Stimulated activated CD8-positive, alpha-beta memory T cell treated with anti-CD3 and anti-CD28 coated beads, Interleukin-15, amount 100 ng/mL, for 24 hours (primary cell): ENCODE data around the gene IPMK.

Experiments
- DNase-seq: peaks from one replicate; pipeline ENCODE4 v3.0.0-alpha.2; 2020; ENCODE audit warnings: low read depth

The IPMK gene

DNA sequence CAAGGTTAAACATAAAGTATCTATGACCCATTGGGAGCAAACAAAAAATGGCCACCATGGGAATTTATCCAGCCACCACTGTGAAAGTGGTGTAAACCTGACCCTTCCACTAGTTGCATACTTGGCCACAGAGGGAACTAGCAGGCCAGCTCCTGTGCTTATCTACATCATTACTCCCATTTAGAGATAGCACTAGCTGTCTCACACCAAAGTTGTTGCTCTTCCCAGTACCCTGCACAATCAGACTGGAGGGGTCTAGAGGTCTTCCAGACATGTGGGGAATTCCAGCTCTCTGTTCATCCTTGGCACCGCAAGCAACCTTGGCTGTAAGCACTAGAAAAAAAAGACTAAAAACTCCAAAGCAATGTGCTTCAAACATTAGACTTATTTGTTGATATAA, 113.9 kb downstream of the IPMK start:
- no peak for DNase-seq

- no peak for DNase-seq
Observed at GRCh38 chr10:58152673-58153263, 114.9 kb downstream of the IPMK start.

DNA sequence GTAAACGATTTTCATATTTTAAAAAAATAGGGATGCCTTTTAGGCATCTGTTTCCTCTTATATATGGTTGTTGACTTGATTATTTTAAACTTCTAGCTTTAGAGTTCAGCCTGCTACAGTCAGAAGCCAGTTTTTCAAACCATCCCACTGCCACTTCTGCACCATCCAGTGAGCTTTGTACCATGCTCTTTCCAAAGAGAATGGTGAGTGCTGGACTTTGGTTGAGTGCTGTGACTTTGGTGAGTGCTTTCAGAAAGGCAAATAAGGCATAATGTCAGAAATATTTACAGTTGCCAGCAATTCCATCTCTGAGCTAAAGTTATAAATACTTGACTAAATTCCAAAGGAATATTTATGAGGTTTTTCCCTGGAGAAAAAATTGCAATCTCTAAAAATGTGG, 117.4 kb downstream of the IPMK start:
- DNase-seq, result no peak

GRCh38 chr10:58143944-58144343, 123.8 kb downstream of the IPMK start:
- no peak for DNase-seq
